Stromal cell of bone marrow (primary cell): ENCODE data around the gene IL23R.
A peak's percentile ranks its signal among the peaks of the same experiment; 100 is the strongest.

ENCODE experiments used
- DNase-seq: peaks from one replicate; pipeline ENCODE4 v3.0.0-alpha.2; 2012; ENCODE audit warnings: low read depth

Gene IL23R

GRCh38 chr1:67239738-67240137 is 73.5 kb downstream of the IL23R start:
- no peak for DNase-seq

DNA sequence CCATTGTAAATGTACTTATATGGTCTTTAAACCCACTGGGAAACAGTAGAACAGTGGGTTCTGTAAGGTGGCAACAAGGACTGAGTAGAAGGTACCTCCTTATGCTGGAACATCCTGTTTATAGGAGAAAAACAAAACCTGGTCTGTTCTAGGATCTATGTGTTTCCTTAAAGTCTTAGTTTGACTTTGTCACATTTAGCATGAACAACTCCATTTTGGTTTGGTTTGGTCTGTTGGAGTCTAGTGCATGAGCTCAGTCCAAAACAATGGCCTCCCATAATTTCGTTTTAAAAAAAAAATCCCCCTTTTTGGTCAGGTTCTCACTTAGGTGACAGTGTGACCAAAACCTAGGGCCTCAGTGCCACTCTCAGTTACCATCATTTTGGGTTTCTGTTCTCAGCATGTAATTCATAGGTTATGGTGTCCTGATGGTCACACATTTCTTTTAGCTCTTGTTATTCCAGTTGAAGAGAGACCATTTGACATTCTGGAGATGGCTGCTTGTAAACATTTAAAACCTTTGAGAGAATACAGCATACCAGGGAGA is 75.0 kb downstream of the IL23R start:
- DNase-seq: no peak

DNA sequence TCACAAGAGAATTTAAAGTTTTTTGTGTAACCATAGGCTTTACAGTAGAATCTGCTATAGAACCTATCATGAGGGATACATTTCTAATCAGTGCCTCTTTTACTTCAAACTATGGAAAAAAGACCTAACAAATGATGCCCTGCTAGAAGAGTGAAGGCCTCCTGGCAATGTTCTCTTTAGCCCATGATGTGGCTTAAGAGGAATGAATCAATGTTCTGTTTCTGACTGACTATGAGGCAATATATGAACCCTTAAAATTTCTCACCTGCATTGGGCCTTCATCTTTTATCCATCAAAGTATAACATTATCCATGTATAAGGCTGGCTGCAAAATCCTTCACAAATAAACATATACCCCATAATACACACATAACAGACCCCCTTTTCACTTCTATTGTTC is 75.8 kb downstream of the IL23R start:
- no peak for DNase-seq

GRCh38 chr1:67250051-67250653 is 83.9 kb downstream of the IL23R start:
- DNase-seq: no peak

GRCh38 chr1:67256291-67257172 is 90.3 kb downstream of the IL23R start:
- DNase-seq: peak; percentile 12

DNA sequence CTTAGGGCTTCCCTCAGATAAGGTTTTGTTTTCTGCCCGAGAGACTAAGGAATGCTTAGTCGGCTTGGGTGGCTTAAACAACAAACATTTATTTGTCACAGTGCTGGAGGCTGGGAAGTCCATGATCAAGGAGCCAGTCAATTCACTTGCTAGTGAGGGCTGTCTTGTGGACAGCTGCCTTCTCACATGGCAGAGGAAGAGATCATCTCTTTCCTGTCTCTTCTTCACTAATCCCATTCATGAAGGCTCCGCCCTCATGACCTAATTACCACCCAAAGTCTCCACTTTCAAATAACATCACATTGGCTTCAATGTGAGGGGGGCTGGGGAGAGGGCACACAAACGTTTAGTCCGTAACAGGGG is 90.9 kb downstream of the IL23R start:
- DNase-seq: no peak

DNA sequence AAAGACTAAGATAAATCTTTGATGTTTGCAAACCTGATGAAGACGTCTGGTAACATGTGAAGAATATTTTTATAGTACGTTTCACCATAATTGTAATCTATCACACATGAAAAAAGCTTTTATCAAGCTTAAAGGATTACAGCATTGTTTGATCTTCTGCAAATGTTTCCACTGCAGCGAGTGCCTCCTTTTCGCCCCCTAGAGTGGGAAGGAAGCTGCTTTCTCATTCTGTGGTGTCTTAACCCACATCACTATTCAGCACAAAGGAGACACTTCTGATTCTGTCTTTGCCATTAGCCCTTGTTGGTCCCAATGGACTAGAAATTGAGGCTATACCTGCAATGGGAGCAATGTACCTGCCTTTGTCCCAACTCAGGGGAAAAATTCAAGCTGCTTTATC is 95.4 kb downstream of the IL23R start:
- no peak for DNase-seq

- DNase-seq: no peak
These were observed 96.5 kb downstream of the IL23R start for GRCh38 chr1:67262735-67263134.

DNA sequence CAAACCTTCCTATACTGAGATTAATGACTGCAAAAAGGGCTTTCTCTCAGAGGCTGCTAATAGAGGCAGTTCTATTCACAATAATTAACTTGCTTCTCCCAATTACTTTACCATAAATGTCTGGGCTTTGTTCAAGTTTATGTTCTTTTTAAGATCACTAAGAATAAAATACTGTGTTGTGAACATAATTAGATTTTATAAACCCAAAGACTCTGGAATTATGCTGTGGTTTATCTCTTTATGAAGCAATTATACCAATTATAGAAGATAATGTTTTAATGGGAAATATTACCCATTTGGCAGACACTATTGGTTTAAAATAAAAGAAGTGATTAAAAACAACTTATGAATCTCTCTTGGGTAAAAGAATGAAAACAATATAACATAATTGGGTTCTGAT is 97.9 kb downstream of the IL23R start:
- DNase-seq: no peak

- no peak for DNase-seq
These were observed 98.6 kb downstream of the IL23R start for GRCh38 chr1:67264899-67265298.

GRCh38 chr1:67269061-67269460 is 102.8 kb downstream of the IL23R start:
- DNase-seq: no peak

GRCh38 chr1:67270541-67270940 is 104.3 kb downstream of the IL23R start:
- DNase-seq: no peak

GRCh38 chr1:67273591-67273990 is 107.3 kb downstream of the IL23R start:
- no peak for DNase-seq

DNA sequence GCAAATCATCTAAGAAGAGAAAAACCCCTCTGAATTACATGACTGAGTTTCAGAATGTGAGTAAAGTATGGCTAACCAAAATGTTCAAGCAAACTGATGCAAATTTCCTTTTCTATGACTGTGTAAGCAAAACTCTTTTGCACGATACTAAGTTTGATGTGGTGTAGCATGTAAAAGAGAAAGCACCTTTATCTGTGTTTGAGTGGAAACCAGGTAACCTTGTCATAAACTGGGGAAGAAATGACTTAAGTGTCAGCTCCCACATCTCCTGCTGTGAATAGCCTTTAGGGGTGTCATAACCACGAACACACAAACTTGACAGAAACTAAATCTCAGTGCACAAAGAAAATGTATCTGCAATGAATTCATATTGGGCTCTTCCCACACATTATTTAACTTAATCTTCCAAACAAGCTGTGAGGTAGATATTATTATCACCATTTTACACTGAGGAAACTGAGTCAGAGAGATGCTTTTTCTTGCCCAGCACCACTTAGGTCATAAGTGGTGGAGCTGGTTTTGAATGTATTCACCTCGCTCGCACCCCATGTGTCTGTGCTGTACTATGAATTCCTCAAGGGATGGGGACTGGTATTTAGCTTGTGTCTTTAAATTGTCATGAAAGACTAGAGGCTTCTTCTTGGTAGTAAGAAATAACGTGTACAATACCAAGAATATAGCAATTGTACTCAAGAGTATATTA is 108.5 kb downstream of the IL23R start:
- DNase-seq: no peak

DNA sequence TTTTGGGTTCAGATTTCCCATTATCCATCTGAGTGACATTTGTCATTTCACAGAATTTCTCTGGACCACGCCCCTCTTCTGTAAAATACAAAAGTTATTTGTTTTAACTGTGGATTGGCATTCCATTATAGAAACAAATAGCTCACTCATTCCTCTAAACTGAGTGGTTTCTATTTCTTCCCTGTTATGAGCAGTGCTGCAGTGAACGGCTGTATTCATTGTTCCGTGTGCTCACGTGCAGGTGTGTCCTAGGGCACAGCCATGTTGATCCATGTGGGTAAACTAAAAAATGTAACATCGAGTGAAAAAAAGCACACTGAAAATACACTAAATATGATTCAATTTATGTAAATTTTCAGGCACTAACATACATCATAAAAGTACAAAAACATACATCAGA is 114.4 kb downstream of the IL23R start:
- DNase-seq: no peak

GRCh38 chr1:67281244-67281643 is 115.0 kb downstream of the IL23R start:
- no peak for DNase-seq

DNA sequence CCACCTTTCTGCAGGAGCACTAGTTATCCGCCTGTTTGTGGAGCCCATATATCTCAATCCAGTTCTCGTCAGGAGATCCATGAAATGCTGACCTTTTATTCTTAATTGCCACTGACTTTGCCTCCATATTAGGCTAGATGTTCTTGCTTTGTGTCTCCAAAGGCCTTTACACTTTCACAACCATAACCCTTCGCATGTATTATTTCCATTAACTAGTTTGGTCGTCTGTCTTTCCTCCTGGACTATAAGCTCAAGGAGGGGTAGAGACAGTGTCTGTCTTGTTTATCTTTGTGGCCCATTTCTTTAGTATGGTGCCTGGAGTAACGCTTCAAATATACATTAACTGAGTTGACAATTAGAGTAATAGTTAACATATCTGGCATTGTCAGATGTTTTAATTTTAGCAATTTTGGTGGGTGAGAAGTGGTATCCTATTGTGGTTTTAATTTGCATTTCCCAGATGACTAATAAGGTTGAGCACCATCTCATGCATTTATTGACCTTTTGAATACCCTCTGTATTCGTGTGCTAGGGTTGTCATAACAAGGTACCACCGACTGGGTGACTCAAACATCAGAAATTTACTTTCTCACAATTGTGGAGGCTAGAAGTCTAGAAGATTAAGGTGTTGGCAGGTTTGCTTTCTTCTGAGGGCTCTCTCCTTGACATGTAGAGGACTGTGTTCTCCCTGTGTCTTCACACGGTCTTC is 119.7 kb downstream of the IL23R start:
- no peak for DNase-seq

GRCh38 chr1:67290236-67290635 is 124.0 kb downstream of the IL23R start:
- DNase-seq: no peak

DNA sequence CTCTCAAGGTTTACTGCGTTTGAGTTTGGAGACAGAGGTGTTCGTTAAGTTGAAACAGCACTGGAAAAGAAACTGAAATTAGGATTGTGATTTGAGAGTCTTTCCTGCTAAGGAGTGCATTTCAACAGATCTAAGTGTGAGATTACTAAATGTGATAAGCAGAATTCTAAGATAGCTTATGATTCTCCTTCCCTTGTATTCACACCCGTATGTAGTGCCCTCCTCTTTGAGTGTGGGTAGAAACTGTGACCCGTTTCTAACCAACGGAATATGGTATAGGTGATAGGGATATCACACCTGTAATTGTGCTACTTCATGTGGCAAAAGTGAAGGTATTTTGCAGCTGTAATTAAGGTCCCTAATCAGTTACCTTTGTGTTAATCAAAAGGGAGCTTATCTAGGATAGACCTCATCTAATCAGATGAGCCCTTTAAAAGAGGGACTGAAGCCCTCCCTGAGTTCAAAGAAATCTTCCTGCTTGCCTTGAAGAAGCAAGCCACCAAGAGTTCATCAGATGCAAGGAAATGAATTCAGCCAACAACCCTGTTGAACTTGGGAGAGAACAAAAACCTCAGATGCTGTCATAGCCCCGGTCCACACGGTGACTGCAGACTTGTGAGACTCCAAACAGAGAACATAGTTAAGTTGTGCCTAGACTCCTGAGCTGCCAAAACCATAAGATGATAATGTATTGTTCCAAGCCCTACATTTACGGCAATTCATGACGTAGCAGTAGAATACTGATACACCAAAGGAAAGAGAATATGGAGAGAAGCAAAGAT is 128.8 kb downstream of the IL23R start:
- DNase-seq: no peak

GRCh38 chr1:67298762-67299161 is 132.5 kb downstream of the IL23R start:
- DNase-seq: no peak

GRCh38 chr1:67299296-67299695 is 133.0 kb downstream of the IL23R start:
- DNase-seq: no peak
